GM19238 (cell line): ENCODE measurements around the gene C5orf47.
A peak's percentile ranks its signal among the peaks of the same experiment; 100 is the strongest.

ENCODE experiments used
- DNase-seq: peaks from one replicate; pipeline ENCODE4 v3.0.0; 2011; ENCODE audit warnings: low spot score; ENCODE audit not compliant: insufficient read length

The C5orf47 gene

GRCh38 chr5:173970878-173971650 lies 17.9 kb upstream of the C5orf47 start:
- DNase-seq: no peak

GRCh38 chr5:173971681-173972345 lies 17.2 kb upstream of the C5orf47 start:
- DNase-seq: no peak

GRCh38 chr5:173972607-173972924 lies 16.4 kb upstream of the C5orf47 start:
- no peak for DNase-seq

GRCh38 chr5:173972925-173973615 lies 15.9 kb upstream of the C5orf47 start:
- peak; percentile 73 for DNase-seq

GRCh38 chr5:173973616-173973969 lies 15.4 kb upstream of the C5orf47 start:
- DNase-seq: no peak

GRCh38 chr5:173974688-173975239 lies 14.2 kb upstream of the C5orf47 start:
- no peak for DNase-seq

- no peak for DNase-seq
These were observed 7.7 kb upstream of the C5orf47 start for GRCh38 chr5:173981185-173981761.

- no peak for DNase-seq
These were observed 4.8 kb upstream of the C5orf47 start for GRCh38 chr5:173984218-173984617.

- no peak for DNase-seq
These were observed 587 bp downstream of the C5orf47 start for GRCh38 chr5:173989432-173990082.

- no peak for DNase-seq
These were observed 8.4 kb downstream of the C5orf47 start for GRCh38 chr5:173997331-173997730.

- no peak for DNase-seq
These were observed 9.6 kb downstream of the C5orf47 start for GRCh38 chr5:173998531-173998930.

- DNase-seq: no peak
These were observed 11.1 kb downstream of the C5orf47 start for GRCh38 chr5:174000076-174000475.

- DNase-seq: no peak
These were observed 14.8 kb downstream of the C5orf47 start for GRCh38 chr5:174003795-174004194.

GRCh38 chr5:174008922-174009321 lies 20.0 kb downstream of the C5orf47 start:
- no peak for DNase-seq

GRCh38 chr5:174010365-174010764 lies 21.4 kb downstream of the C5orf47 start:
- no peak for DNase-seq

GRCh38 chr5:174011441-174011840 lies 22.5 kb downstream of the C5orf47 start:
- DNase-seq: no peak

- peak; percentile 15 for DNase-seq
These were observed 31.3 kb downstream of the C5orf47 start for GRCh38 chr5:174020069-174020927.

GRCh38 chr5:174020928-174021304 lies 31.9 kb downstream of the C5orf47 start:
- no peak for DNase-seq

GRCh38 chr5:174022384-174023095 lies 33.6 kb downstream of the C5orf47 start:
- no peak for DNase-seq

- DNase-seq: no peak
These were observed 41.3 kb downstream of the C5orf47 start for GRCh38 chr5:174030286-174030685.
